Mesodermal cell (in vitro differentiated cells): ENCODE data around the gene SLC5A3.

Source experiments
- H3K27ac ChIP-seq: 2 replicates; pipeline ENCODE4 v1.7.0; 2013; ENCODE audit warnings: mild to moderate bottlenecking, low read depth, low read length, moderate library complexity; ENCODE audit not compliant: severe bottlenecking
- H3K36me3 ChIP-seq: 2 replicates; pipeline ENCODE4 v1.7.1; 2013; ENCODE audit warnings: mild to moderate bottlenecking, low read length, moderate library complexity; ENCODE audit not compliant: control insufficient read depth, insufficient read depth
- H3K4me1 ChIP-seq: one replicate; pipeline ENCODE4 v1.7.1; 2013; ENCODE audit warnings: mild to moderate bottlenecking, low read length; ENCODE audit not compliant: insufficient read depth, control insufficient read depth, poor library complexity, severe bottlenecking
- H3K4me3 ChIP-seq: 2 replicates; pipeline ENCODE4 v1.7.0; 2013; ENCODE audit warnings: low read length, control low read depth, mild to moderate bottlenecking; ENCODE audit not compliant: insufficient read depth, poor library complexity, severe bottlenecking; ENCODE audit errors: extremely low read depth
- H3K9me3 ChIP-seq: 2 replicates; pipeline ENCODE4 v1.7.1; 2013; ENCODE audit warnings: mild to moderate bottlenecking, low read length, moderate library complexity; ENCODE audit not compliant: control insufficient read depth
- WGBS, 2 experiments: methylation state at CpG; one replicate each; pipeline ENCODE4 v1.1.5; 2013; ENCODE audit warnings: missing lambda C conversion rate in 2 of 2; ENCODE audit not compliant: insufficient coverage in 2 of 2; 5-methylcytosine and 5-hydroxymethylcytosine counted together

The SLC5A3 gene

DNA sequence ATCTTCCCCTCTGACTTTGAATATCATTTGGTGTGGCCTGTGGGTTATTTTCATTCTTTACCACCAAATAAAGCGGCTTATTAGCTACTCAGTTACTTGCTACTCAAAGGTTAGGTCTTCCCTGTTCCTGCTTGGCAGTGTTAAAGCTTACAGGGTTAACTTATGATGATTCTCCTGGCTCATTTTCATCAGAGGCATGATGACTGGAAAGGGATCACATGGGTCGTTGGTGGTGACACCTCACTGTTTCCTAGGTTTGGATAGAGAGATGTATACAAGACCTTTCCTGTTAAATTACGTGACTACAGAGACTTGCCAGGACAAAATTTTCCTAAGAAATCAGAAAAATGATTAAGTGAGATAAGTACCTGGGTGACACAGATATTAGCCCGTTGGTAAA is 27.4 kb downstream of the SLC5A3 start:
- peaks cover 56% of the 10 kb centered on the region for H3K36me3 ChIP-seq
- peaks cover 3% of the 10 kb centered on the region for H3K4me1 ChIP-seq
- H3K27ac ChIP-seq = no peak overlapping the region
- no peak overlapping the region for H3K4me3 ChIP-seq
- WGBS, 2 experiments = 94 to 100% methylated on average over 1 to 2 of the region's 4 CpGs
- H3K9me3 ChIP-seq = no peaks in the 10 kb centered on the region

DNA sequence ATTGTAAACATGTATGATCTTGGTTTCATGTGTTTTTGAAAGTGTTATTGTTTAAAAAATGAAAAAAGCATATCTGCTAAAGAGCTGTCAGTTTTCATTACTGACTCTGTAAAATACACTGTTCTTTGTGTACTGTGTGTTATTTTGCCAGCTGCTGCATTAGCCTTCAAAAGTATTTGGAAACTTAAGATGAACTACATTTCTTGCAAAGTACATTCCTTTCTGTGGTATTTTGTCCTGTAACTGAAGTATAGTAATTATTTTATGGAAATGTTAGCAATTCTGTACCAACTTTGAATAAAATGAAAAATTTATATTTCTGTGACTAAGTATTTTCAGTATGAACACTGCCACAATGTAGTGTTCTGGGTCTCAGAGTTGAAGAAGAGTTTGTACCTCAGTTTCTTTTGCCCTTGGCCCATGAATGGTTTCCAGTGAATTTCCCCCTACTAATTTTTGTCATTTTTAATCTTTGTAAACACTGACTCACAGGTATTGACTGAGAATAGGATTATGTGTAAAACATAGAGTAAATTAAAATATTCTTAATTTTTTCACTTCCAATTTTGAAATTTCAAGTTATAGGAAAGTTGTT is 32.7 kb downstream of the SLC5A3 start:
- Histone ChIP-seq H3K4me1 (no peaks in the 10 kb centered on the region), H3K36me3 (peaks cover 41% of the 10 kb centered on the region), H3K9me3 (no peaks in the 10 kb centered on the region), H3K4me3 (no peak overlapping the region), H3K27ac (no peak overlapping the region)

DNA sequence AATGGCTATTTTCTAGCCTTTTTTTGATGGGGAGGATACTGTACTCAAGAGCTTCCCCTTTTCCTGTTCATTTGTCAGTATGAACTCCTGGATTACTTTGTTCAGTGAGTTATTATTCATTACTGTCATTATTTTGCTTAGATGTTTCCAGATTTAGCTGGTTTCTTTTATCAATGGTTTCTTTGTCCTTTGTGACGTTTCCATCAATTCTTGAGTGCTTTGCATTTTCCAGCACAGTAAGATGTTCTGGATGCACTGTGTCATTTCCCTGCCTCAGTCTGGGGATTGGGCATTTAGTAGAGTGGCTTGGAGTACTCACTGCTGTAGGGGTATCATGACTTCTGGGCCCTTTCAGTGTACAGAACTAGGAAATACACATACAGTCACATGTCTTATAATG is 34.2 kb downstream of the SLC5A3 start:
- peaks cover 34% of the 10 kb centered on the region for H3K36me3 ChIP-seq
- H3K9me3 ChIP-seq = no peaks in the 10 kb centered on the region
- WGBS, 2 experiments = 83% methylated on average over 1 of the region's 1 CpG; no CpG with 5 or more reads in 1 of the 2 experiments
- H3K4me1 ChIP-seq = no peaks in the 10 kb centered on the region
- H3K27ac ChIP-seq = no peak overlapping the region
- no peak overlapping the region for H3K4me3 ChIP-seq

DNA sequence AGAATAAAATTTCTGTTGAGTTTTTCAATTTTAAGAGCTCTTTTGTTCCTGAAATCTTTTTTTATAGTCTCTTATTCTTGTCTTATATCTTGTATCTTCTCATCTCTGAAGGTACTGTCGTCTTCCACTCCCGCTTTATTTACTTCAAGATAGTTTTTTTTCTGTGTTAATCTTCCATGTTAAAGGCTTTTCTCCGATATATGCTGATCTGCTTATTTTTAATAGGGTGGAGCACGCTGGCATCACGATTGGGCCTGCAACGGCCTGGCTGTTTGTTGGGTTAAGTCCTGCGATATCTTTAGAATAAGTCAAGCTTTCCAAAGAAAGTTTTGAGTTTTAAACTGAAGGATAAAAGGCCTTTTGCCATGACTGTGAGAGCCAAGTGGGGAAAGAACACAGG is 35.7 kb downstream of the SLC5A3 start:
- peaks cover 8% of the 10 kb centered on the region for H3K4me1 ChIP-seq
- no peak overlapping the region for H3K27ac ChIP-seq
- no peak overlapping the region for H3K4me3 ChIP-seq
- H3K36me3 ChIP-seq = peaks cover 31% of the 10 kb centered on the region
- 93 to 98% methylated on average over 5 of the region's 7 CpGs for WGBS, 2 experiments
- H3K9me3 ChIP-seq = no peaks in the 10 kb centered on the region

DNA sequence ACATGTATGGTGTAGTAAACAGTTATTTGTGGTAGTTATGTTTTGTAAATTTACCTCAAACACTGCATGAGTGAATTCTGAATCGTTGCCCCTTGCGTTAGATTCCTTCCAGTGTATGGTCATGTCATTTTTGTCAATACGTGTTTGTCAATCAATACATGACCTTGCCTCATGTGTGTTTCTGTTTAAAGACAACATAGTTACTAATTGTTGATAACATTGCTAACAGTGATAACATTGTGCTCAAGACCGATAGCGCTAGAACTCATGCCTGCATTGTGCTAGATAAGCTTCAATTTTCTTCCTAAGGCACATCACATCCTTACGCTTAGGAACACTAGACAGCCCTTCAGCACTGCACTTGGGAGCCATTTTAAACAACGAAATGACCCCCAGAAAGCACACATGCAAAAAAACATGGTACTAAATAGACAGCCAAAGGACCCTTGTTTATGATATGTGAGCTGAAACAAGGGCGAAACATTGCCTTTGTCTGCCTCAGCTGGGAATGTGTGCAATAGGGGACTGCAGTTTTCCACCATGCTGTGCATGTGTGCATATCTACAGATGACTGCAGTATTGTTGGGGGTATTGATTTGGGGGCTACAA is 37.3 kb downstream of the SLC5A3 start:
- Histone ChIP-seq H3K4me1 (peaks cover 11% of the 10 kb centered on the region), H3K4me3 (no peak overlapping the region), H3K9me3 (peaks cover 5% of the 10 kb centered on the region), H3K27ac (no peak overlapping the region), H3K36me3 (peaks cover 46% of the 10 kb centered on the region)
- 96 to 100% methylated on average over 3 to 7 of the region's 8 CpGs for WGBS, 2 experiments

DNA sequence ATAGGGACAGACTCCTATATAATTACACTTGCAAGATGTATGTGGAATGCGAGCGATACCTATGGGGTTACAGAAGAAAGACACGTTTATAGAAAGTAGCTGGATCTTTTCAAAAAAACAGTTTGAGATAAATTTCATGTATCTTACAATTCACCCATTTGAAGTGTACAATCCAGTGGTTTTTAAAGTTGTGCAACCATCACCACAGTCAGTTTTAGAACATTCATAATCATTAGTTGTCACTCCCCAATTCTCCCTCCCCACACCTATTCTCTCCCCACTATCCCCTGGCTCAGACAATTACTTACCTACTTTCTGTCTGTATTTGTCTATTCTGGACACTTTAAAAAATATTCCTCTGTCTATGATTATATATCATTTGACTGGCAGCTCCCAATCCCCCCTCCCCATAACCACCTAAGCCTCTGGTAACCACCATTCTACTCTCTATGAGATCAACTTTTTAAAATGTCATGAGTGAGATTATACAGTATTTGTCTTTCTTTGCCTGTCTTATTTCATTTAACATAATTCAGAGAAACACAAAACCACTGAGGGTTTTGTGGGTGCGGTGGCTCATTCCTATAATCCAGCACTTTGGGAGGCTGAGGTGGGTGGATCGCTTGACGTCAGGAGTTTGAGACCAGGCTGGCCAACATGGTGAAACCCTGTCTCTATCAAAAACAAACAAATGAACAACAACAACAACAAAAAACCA is 39.1 kb downstream of the SLC5A3 start:
- H3K9me3 ChIP-seq = peaks cover 5% of the 10 kb centered on the region
- H3K4me3 ChIP-seq = no peak overlapping the region
- H3K27ac ChIP-seq = no peak overlapping the region
- peaks cover 61% of the 10 kb centered on the region for H3K36me3 ChIP-seq
- WGBS, 2 experiments = 100% methylated on average over 1 of the region's 6 CpGs; no CpG with 5 or more reads in 1 of the 2 experiments
- H3K4me1 ChIP-seq = peaks cover 11% of the 10 kb centered on the region

DNA sequence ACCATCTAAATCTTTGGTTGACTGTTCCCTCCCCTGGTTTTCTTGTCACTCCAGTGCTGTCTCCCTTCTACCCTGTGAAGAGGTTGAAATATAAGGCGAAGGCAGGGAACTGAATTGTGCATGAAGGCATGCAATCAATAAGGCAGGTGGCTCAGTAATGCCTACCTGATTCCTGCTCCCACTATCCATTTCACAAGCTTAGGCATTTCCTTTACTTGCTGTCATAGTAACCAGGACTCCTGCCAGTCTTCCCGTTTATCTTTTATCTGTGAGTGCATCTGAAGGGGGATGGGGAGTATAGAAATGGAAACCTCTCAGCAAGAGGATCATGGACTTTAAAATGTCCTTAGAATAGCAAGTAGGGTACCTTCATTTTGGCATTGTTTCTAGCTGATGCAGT is 40.5 kb downstream of the SLC5A3 start:
- no CpG with 5 or more reads among the region's 2 CpGs for WGBS, 2 experiments
- H3K27ac ChIP-seq = no peak overlapping the region
- peaks cover 5% of the 10 kb centered on the region for H3K9me3 ChIP-seq
- H3K4me1 ChIP-seq = peaks cover 11% of the 10 kb centered on the region
- H3K36me3 ChIP-seq = peaks cover 56% of the 10 kb centered on the region
- H3K4me3 ChIP-seq = no peak overlapping the region

DNA sequence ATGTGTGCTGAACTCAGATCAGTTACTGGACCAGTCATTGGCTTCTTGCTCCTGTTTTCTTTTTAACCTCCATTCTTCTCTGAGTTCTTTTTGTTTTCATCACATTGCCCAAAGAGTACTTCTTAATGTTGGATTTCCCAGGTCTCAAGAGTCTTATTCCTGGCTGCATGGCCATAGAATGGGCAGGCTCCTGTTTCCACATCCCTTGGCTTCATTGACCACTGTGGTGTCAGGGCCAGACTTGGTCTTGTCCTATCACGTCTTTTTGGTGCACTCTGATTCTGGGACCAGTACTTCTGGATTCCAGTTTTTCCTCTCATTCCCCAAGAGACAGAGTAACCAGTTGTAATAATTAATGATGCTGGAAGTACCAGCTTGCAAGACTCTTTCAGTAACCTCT is 41.8 kb downstream of the SLC5A3 start:
- WGBS, 2 experiments = 100% methylated on average over 1 of the region's 1 CpG; no CpG with 5 or more reads in 1 of the 2 experiments
- Histone ChIP-seq H3K4me3 (no peak overlapping the region), H3K4me1 (peaks cover 11% of the 10 kb centered on the region), H3K36me3 (peaks cover 52% of the 10 kb centered on the region), H3K9me3 (peaks cover 5% of the 10 kb centered on the region), H3K27ac (no peak overlapping the region)

DNA sequence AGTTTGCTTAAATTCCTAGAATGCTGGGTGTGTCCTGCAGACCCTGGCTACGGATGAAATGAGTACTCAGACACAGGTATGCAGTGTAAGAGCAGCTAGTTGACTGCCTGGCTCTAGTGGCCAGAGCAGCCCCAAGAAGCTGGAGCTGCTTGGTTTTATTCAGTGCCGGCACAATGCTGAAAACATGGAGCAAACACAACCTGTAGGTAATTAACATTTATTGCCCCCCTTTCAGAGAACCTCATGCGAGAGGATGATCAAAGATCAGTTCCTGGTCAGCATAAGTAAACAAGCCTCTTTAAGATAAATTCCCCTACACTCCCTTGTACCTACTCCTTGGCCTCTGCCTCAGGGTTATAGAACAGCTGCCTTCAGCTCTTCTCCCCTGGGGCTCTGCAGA is 43.2 kb downstream of the SLC5A3 start:
- 80 to 92% methylated on average over 2 of the region's 3 CpGs for WGBS, 2 experiments
- no peak overlapping the region for H3K4me3 ChIP-seq
- peaks cover 48% of the 10 kb centered on the region for H3K36me3 ChIP-seq
- H3K4me1 ChIP-seq = peaks cover 11% of the 10 kb centered on the region
- H3K9me3 ChIP-seq = peaks cover 5% of the 10 kb centered on the region
- H3K27ac ChIP-seq = no peak overlapping the region

DNA sequence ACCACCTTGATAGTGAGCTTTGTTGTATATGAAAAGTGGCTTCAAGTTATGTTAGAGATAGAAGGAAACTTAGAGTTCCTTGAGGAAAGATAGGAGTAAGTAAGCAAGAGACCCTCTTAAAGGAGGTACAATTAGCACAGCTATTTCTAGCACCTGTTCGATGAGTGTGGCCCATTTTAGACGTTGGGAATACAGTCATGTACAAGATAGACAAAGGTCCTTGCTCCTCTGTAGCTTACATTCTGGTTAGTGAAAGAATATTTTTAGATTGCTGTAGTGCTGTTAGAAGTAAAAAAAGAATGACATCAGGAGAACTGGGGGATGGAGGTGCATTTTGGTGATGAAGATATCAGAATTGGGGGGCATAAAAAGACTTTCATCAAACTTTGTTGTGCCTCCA is 47.5 kb downstream of the SLC5A3 start:
- peaks cover 3% of the 10 kb centered on the region for H3K4me1 ChIP-seq
- H3K9me3 ChIP-seq = peaks cover 4% of the 10 kb centered on the region
- peaks cover 52% of the 10 kb centered on the region for H3K36me3 ChIP-seq
- no peak overlapping the region for H3K27ac ChIP-seq
- no peak overlapping the region for H3K4me3 ChIP-seq
- 92 to 100% methylated on average over 2 of the region's 2 CpGs for WGBS, 2 experiments

DNA sequence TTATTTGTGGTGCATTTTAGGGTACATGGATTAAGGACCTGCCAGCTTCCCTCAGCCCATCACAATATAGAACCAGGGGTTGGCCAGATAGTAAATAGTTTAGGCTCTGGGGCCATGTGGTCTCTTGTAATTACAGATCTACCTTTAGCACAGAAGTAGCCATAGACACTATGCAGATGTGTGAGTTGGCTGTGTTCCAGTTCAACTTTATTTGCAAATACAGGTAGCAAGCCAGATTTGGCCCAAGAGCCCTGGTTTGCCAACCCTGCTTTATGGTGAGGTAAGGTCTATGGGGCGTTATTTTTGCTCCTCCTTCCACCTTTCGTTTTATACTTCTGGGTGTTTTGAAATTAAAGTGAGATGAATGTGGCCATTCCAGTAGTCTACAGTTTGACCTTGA is 48.7 kb downstream of the SLC5A3 start:
- no CpG with 5 or more reads among the region's 2 CpGs for WGBS, 2 experiments
- peaks cover 14% of the 10 kb centered on the region for H3K4me1 ChIP-seq
- no peak overlapping the region for H3K4me3 ChIP-seq
- H3K27ac ChIP-seq = no peak overlapping the region
- peaks cover 52% of the 10 kb centered on the region for H3K36me3 ChIP-seq
- peaks cover 4% of the 10 kb centered on the region for H3K9me3 ChIP-seq
